ENCODE data around the gene ECM1.

Gene ECM1

GRCh38 chr1:150505431-150505830, 2.5 kb upstream of the ECM1 start:
- no peak overlapping the region for H3K4me2 ChIP-seq (ENCODE audit: low read depth, low read length)
- H3K9ac ChIP-seq (ENCODE audit: low read length) = no peak overlapping the region
- H3K9me3 ChIP-seq (replicated peaks; ENCODE audit: insufficient read depth, low read length) = no peaks in the 10 kb centered on the region
- H3F3A ChIP-seq (ENCODE audit: insufficient read depth, low read length) = no peaks in the 10 kb centered on the region
- no peaks in the 10 kb centered on the region for H3K9me2 ChIP-seq (replicated peaks; ENCODE audit: insufficient read depth, low read length)
- H3K36me3 ChIP-seq (replicated peaks; ENCODE audit: insufficient read depth, low read length) = no peaks in the 10 kb centered on the region
- no peaks in the 10 kb centered on the region for H4K20me1 ChIP-seq (ENCODE audit: insufficient read depth, low read length)
- H3K79me2 ChIP-seq (ENCODE audit: low read length) = no peaks in the 10 kb centered on the region
- no peak overlapping the region for H3K4me3 ChIP-seq (ENCODE audit: low read length)
- H3K27ac ChIP-seq (ENCODE audit: low read length) = no peak overlapping the region
- H3K4me1 ChIP-seq (ENCODE audit: low read length) = no peaks in the 10 kb centered on the region
- H3K27me3 ChIP-seq (replicated peaks; ENCODE audit: insufficient read depth, low read length) = no peaks in the 10 kb centered on the region
- TF ChIP-seq EZH2phosphoT487 (IDR thresholded peaks at IDR 0.05; ENCODE audit: low read length) = no peak
- TF ChIP-seq CTCF (IDR thresholded peaks at IDR 0.05; ENCODE audit: low read length) = no peak
- no peak for TF ChIP-seq EZH2 (optimal IDR thresholded peaks at IDR 0.05; ENCODE audit: low read depth, low read length)
- H2AFZ ChIP-seq (ENCODE audit: low read length) = no peak overlapping the region
- no peak for DNase-seq

GRCh38 chr1:150508982-150509381, 1.1 kb downstream of the ECM1 start:
- no peak for DNase-seq
- H3K27ac ChIP-seq (ENCODE audit: low read length) = no peak overlapping the region
- no peak overlapping the region for H2AFZ ChIP-seq (ENCODE audit: low read length)
- no peak overlapping the region for H3K4me2 ChIP-seq (ENCODE audit: low read depth, low read length)
- no peak overlapping the region for H3K9ac ChIP-seq (ENCODE audit: low read length)
- no peaks in the 10 kb centered on the region for H4K20me1 ChIP-seq (ENCODE audit: insufficient read depth, low read length)
- no peaks in the 10 kb centered on the region for H3K27me3 ChIP-seq (replicated peaks; ENCODE audit: insufficient read depth, low read length)
- H3F3A ChIP-seq (ENCODE audit: insufficient read depth, low read length) = no peaks in the 10 kb centered on the region
- H3K79me2 ChIP-seq (ENCODE audit: low read length) = no peaks in the 10 kb centered on the region
- no peaks in the 10 kb centered on the region for H3K36me3 ChIP-seq (replicated peaks; ENCODE audit: insufficient read depth, low read length)
- H3K9me2 ChIP-seq (replicated peaks; ENCODE audit: insufficient read depth, low read length) = no peaks in the 10 kb centered on the region
- no peak overlapping the region for H3K4me3 ChIP-seq (ENCODE audit: low read length)
- no peaks in the 10 kb centered on the region for H3K4me1 ChIP-seq (ENCODE audit: low read length)
- no peak for TF ChIP-seq CTCF (IDR thresholded peaks at IDR 0.05; ENCODE audit: low read length)
- TF ChIP-seq EZH2phosphoT487 (IDR thresholded peaks at IDR 0.05; ENCODE audit: low read length) = no peak
- TF ChIP-seq EZH2 (optimal IDR thresholded peaks at IDR 0.05; ENCODE audit: low read depth, low read length) = no peak
- no peaks in the 10 kb centered on the region for H3K9me3 ChIP-seq (replicated peaks; ENCODE audit: insufficient read depth, low read length)

- no peaks in the 10 kb centered on the region for H3K27me3 ChIP-seq (replicated peaks; ENCODE audit: insufficient read depth, low read length)
- H3K27ac ChIP-seq (ENCODE audit: low read length) = no peak overlapping the region
- no peaks in the 10 kb centered on the region for H3F3A ChIP-seq (ENCODE audit: insufficient read depth, low read length)
- no peak overlapping the region for H2AFZ ChIP-seq (ENCODE audit: low read length)
- no peaks in the 10 kb centered on the region for H3K9me3 ChIP-seq (replicated peaks; ENCODE audit: insufficient read depth, low read length)
- H3K4me1 ChIP-seq (ENCODE audit: low read length) = 0 out of 2 replicates have a peak, but pooled peaks cover 4% of the 10 kb centered on the region
- TF ChIP-seq EZH2phosphoT487 (IDR thresholded peaks at IDR 0.05; ENCODE audit: low read length) = no peak
- no peak for TF ChIP-seq EZH2 (optimal IDR thresholded peaks at IDR 0.05; ENCODE audit: low read depth, low read length)
- no peak for TF ChIP-seq CTCF (IDR thresholded peaks at IDR 0.05; ENCODE audit: low read length)
- H3K79me2 ChIP-seq (ENCODE audit: low read length) = no peaks in the 10 kb centered on the region
- H3K4me3 ChIP-seq (ENCODE audit: low read length) = no peak overlapping the region
- H3K36me3 ChIP-seq (replicated peaks; ENCODE audit: insufficient read depth, low read length) = no peaks in the 10 kb centered on the region
- H3K9ac ChIP-seq (ENCODE audit: low read length) = no peak overlapping the region
- H3K4me2 ChIP-seq (ENCODE audit: low read depth, low read length) = no peak overlapping the region
- H3K9me2 ChIP-seq (replicated peaks; ENCODE audit: insufficient read depth, low read length) = no peaks in the 10 kb centered on the region
- no peaks in the 10 kb centered on the region for H4K20me1 ChIP-seq (ENCODE audit: insufficient read depth, low read length)
- DNase-seq = no peak
These were observed 3.6 kb downstream of the ECM1 start for GRCh38 chr1:150511551-150511950.

All from MM.1S (cell line).